Effector memory CD4-positive, alpha-beta T cell (primary cell): Measurements from ENCODE around the gene LPCAT1.

ENCODE experiments used
- DNase-seq, 3 donors: peaks; one replicate each; pipeline ENCODE4 v3.0.0-alpha.2; 2020
- H3K27ac ChIP-seq: 2 replicates; pipeline ENCODE4 v1.7.0; 2013; ENCODE audit warnings: mild to moderate bottlenecking, low read length, moderate library complexity; ENCODE audit not compliant: insufficient read depth, poor library complexity, severe bottlenecking
- H3K27me3 ChIP-seq: replicated peaks from 2 replicates; pipeline ENCODE4 v1.7.0; 2013; ENCODE audit warnings: mild to moderate bottlenecking, low read length; ENCODE audit not compliant: insufficient read depth, control insufficient read depth, poor library complexity, severe bottlenecking
- H3K36me3 ChIP-seq: 2 replicates; pipeline ENCODE4 v1.7.0; 2013; ENCODE audit warnings: mild to moderate bottlenecking, low read length, moderate library complexity; ENCODE audit not compliant: control insufficient read depth, insufficient read depth
- H3K4me1 ChIP-seq: 2 replicates; pipeline ENCODE4 v1.7.0; 2013; ENCODE audit warnings: low read length, mild to moderate bottlenecking; ENCODE audit not compliant: control insufficient read depth, insufficient read depth, poor library complexity, severe bottlenecking
- H3K4me3 ChIP-seq: 2 replicates; pipeline ENCODE4 v1.7.0; 2013; ENCODE audit warnings: low read length, low read depth, mild to moderate bottlenecking; ENCODE audit not compliant: insufficient read depth, poor library complexity, severe bottlenecking
- H3K9me3 ChIP-seq: 2 replicates; pipeline ENCODE4 v1.7.0; 2013; ENCODE audit warnings: mild to moderate bottlenecking, low read length, moderate library complexity; ENCODE audit not compliant: control insufficient read depth

Gene LPCAT1

DNA sequence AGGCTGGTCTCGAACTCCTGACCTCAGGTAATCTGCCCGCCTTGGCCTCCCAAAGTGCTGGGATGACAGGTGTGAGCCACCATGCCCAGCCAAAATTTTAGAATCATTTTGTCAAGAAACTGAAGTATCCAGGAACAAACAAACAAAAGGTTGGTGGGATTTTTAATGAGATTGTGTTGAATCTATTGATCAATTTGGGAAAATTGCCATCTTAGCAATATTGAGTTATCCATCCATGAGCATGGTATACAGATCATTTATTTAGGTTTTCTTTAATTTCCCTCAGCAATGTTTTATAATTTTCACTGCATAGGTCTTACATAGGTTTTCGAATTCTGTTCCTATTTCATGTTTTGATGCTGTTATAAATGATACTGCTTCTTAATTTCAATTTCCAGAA lies 5.7 kb upstream of the LPCAT1 start:
- Histone ChIP-seq H3K27ac (no peak overlapping the region), H3K4me1 (no peaks in the 10 kb centered on the region), H3K36me3 (no peaks in the 10 kb centered on the region), H3K27me3 (no peaks in the 10 kb centered on the region), H3K9me3 (no peaks in the 10 kb centered on the region), H3K4me3 (no peak overlapping the region)
- no peak for DNase-seq

DNA sequence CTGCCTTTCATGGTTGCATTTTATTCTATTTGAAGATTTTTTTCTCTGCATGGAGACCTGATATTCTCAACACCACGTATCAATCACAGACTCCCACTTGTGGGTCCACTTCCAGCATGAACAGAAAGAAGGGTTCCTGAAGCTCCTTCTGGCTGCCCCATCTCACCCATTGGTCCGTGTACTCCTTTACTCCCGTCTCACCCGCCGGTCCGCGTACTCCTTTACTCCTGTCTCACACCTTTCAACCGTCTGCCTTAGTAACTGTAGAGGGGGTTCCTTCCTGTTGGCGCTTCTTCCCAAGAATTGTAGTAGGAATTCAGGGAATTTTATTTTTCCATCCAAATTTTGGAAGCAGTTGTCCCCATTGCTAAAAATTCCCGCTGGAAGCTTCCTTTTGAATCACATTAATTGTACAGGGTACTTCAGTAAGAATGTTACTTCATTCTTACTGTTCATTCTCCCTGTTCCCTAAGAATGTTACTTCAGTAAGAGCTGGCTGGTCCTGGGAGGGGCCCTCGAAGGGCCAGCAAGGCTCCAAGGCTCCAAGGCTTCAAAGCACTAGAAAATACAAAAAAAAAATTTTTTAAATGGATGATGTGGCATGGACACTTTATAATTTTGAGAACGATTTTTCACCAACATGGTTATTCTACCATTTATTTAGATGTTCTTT lies 3.9 kb upstream of the LPCAT1 start:
- no peaks in the 10 kb centered on the region for H3K9me3 ChIP-seq
- DNase-seq = no peak
- no peak overlapping the region for H3K27ac ChIP-seq
- H3K36me3 ChIP-seq = no peaks in the 10 kb centered on the region
- no peaks in the 10 kb centered on the region for H3K27me3 ChIP-seq
- no peak overlapping the region for H3K4me3 ChIP-seq
- peaks cover 9% of the 10 kb centered on the region for H3K4me1 ChIP-seq

DNA sequence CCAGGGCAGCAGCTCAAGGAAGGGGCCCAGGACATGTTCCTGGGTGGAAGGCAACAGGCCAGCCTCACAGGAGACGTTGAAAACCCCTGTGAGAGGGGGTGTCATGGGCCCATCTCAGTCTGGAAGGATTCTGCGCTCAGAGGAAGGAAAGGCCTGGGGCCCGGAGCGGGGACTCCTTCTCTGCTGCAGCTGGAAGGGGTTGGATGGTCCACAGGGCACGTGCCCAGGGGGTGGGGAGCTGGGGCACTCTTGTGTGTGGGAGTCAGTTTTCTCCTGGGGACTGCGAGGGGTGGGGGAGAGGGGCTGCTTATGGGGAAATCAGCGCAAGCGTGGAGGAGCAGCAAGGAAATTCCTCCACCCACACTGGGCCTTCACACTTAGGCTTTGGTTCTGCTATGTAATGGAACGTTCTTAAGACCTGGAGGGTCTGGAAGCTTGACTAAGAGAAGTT lies 2.9 kb upstream of the LPCAT1 start:
- no peak for DNase-seq
- no peaks in the 10 kb centered on the region for H3K9me3 ChIP-seq
- peaks cover 15% of the 10 kb centered on the region for H3K4me1 ChIP-seq
- no peaks in the 10 kb centered on the region for H3K27me3 ChIP-seq
- H3K36me3 ChIP-seq = no peaks in the 10 kb centered on the region
- no peak overlapping the region for H3K27ac ChIP-seq
- H3K4me3 ChIP-seq = no peak overlapping the region

DNA sequence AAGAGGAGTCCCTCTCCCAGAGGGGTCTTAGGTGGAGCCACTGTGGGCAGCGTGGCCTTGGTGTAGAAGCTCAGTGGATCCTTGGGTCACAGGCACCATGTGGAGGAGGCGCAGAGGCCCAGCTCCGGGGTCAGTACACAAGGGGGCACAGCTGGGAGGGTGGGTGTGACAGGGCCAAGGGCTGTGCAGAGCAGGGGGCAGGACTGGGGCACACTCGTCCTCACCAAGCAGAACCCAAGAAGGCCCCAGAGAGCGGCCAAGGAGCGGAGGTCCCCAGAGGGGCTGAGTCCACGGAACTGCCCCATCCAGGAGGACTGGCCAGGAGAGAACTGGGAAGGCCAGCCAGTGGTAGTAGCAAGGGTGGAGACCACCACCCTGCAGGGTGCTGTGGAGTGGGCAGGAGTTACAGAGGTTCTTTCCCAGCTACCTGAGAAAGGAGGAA lies 2.5 kb upstream of the LPCAT1 start:
- peaks cover 15% of the 10 kb centered on the region for H3K4me1 ChIP-seq
- no peaks in the 10 kb centered on the region for H3K27me3 ChIP-seq
- no peaks in the 10 kb centered on the region for H3K36me3 ChIP-seq
- H3K27ac ChIP-seq = no peak overlapping the region
- H3K9me3 ChIP-seq = no peaks in the 10 kb centered on the region
- no peak overlapping the region for H3K4me3 ChIP-seq
- no peak for DNase-seq

DNA sequence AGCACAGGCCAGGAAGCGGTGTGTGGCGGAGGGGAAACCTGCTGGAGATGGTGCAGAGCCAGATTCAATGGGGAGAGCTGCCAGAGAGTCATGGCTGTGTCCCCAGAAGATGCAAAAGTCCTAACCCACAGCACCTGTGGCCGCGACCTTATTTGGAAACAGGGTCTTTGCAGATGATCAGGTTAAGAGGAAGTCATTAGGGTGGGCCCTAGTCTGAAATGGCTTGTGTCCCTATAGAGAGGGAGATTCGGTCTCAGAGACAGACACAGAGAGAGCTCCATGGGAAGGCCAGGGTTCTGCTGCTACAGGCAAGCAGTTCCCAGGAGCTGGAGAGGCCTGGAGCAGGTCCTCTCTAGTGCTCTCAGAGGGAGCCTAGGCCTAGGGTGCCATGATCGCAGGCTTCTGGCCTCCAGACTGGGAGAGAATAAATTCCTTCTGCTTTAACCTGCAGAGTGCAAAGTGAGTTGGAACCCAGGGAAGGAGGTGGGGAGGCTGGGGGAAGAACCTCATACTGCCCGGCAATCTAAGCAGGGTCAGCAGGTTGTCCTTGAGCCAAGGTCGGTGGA lies 1.9 kb upstream of the LPCAT1 start:
- H3K9me3 ChIP-seq = no peaks in the 10 kb centered on the region
- no peaks in the 10 kb centered on the region for H3K27me3 ChIP-seq
- no peak overlapping the region for H3K27ac ChIP-seq
- peaks cover 15% of the 10 kb centered on the region for H3K4me1 ChIP-seq
- no peaks in the 10 kb centered on the region for H3K36me3 ChIP-seq
- H3K4me3 ChIP-seq = no peak overlapping the region
- DNase-seq = no peak

DNA sequence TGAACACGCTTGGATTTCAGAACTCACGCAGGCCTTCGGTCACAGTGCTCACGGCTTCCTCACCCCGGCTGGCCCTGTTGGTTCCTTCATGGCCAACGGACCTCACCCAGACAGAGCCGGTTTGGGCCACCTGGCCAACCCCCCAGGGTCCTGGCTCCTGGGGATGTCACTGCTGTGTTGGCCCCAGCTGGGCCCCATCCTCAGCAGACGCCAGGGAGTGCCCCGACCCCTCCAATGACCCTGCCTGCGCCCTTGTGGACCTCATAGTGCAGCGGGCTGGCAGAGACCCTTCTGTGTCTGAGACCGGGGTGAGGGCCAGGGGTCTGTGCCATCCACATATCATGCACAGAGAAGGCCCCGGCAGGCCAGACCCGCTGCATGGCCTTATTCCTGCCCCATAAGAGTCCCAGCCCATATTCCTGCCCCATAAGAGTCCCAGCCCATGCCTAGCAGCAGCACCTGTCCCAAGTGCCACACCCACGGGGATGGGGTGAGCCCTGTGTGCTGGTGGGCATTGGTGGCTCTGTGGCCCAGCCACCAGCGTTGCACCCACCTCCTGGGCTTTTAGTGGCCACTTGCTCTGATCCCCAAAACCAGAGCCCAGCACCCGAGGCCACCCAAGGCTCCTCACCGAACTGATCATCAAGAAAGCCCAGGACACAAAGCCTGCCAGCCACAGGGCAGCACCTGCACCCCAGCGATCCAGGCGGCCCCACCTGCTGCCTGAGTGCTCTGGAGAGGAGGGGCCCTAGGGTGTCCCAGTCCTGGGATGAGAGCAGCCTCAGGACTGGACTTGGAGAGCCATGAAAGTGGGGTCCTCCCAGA lies 1.3 kb upstream of the LPCAT1 start:
- Histone ChIP-seq H3K27ac (no peak overlapping the region), H3K36me3 (peaks cover 3% of the 10 kb centered on the region), H3K4me1 (peaks cover 15% of the 10 kb centered on the region), H3K4me3 (no peak overlapping the region), H3K9me3 (no peaks in the 10 kb centered on the region), H3K27me3 (no peaks in the 10 kb centered on the region)
- no peak for DNase-seq

DNA sequence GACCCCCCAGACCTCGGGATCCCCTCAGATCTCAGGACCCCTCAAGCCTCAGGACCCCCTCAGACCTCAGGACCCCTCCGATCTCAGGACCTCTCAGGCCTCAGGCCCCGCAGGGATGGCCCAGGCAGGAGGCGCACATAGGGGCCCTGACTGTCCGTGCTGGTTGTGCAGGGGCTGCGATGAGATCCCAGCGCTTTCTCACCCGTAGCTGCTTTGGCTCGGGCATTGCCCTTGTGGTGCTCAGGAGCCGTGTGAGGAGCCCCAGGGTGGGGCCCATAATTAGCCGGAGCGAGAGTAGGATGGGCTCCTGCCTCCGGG lies 680 bp upstream of the LPCAT1 start:
- no peak for DNase-seq
- H3K27ac ChIP-seq = peak overlapping the region; percentile 63
- H3K4me1 ChIP-seq = peaks cover 16% of the 10 kb centered on the region
- H3K4me3 ChIP-seq = peak overlapping the region; percentile 67
- H3K9me3 ChIP-seq = no peaks in the 10 kb centered on the region
- H3K27me3 ChIP-seq = no peaks in the 10 kb centered on the region
- peaks cover 9% of the 10 kb centered on the region for H3K36me3 ChIP-seq

DNA sequence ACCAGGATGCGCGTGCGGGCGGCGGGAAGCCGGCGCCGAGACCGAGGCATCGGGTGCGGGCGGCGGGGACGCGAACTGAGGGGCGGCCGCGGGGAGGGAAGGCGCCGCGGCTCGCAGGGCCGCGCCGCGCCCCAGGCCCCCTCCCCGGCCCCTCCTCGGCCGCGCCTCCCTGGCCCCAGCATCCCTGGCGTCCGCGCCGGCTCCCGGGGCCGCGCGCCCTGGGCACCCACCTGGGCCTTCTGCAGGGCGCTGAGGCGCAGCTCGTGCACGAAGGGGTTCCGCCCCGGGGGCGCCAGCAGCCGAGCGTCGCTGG lies 324 bp downstream of the LPCAT1 start:
- Histone ChIP-seq H3K4me1 (peaks cover 20% of the 10 kb centered on the region), H3K4me3 (peak overlapping the region; percentile 67), H3K9me3 (no peaks in the 10 kb centered on the region), H3K27ac (peak overlapping the region; percentile 63), H3K27me3 (no peaks in the 10 kb centered on the region), H3K36me3 (peaks cover 14% of the 10 kb centered on the region)
- DNase-seq = no peak

DNA sequence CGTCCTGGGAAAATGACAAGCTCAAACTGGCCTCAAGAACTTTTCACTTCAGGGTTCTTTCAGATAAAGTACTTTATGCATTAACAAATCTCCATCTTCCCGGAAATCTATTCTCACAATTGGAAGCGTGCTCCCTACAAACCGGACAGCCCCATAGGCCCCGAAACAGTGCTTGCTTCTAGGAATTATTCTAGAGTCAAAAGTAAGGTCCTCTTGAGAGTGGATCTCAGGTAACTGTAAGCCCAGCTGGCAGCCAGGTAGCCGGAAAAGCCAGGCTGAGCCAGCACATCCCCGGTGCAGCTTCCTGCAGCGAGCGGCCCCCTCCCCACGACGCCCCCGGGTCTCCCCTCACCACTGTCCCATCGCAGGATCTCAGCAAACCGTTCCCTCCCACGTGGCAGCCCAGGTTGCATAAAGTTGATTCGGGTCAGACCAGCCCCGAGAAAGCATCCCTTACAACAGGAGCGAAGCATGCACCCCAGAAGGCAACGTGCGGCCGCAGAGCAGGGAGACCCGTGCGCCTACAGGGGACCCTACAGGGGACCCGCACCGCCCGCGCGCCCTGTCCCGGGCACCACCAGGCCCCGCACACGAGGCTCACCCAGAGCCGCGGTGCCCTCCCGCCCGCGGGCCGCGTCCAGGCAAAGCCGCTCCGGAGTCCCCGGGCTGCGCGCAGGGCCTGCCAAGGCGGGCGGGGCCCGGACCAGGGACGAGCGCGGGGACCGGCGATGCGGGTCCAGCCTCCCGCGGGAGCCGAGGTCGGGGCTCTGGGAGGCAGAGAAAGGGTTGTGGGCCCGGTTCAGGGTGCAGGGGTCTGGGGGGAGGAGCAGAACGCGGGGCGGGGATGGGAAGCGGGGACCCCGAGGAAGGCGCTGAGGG lies 920 bp downstream of the LPCAT1 start:
- no peak for DNase-seq
- peak overlapping the region; percentile 67 for H3K4me3 ChIP-seq
- H3K27ac ChIP-seq = no peak overlapping the region
- no peaks in the 10 kb centered on the region for H3K27me3 ChIP-seq
- H3K4me1 ChIP-seq = peaks cover 20% of the 10 kb centered on the region
- peaks cover 14% of the 10 kb centered on the region for H3K36me3 ChIP-seq
- no peaks in the 10 kb centered on the region for H3K9me3 ChIP-seq
